Hepatocyte (in vitro differentiated cells): Measurements from ENCODE around the gene TOLLIP. TPM values are rescaled to one million over a fixed set of nuclear protein-coding genes. Genes with fewer than 3 reads are reported as not detected.
"Not testable (repeated sequence)": the region's sequence is repeated elsewhere in the genome, so short reads cannot be mapped to it uniquely, and the experiment has no call there.

Source experiments
- DNase-seq: peaks from one replicate; pipeline ENCODE4 v3.0.0-alpha.2; 2016; ENCODE audit warnings: low spot score
- H2AFZ ChIP-seq: fragments of 200-600 bp; sonication (generic); 2 replicates; pipeline ENCODE4 v1.6.0; 2016; ENCODE audit warnings: antibody characterized with exemption, mild to moderate bottlenecking
- H3K27ac ChIP-seq: fragments of 200-600 bp; sonication (generic); 2 replicates; pipeline ENCODE4 v1.5.1; 2016; ENCODE audit warnings: mild to moderate bottlenecking
- H3K27me3 ChIP-seq: fragments of 200-600 bp; sonication (generic); 2 replicates; pipeline ENCODE4 v1.6.1; 2016
- H3K36me3 ChIP-seq: fragments of 200-600 bp; sonication (generic); replicated peaks from 2 replicates; pipeline ENCODE4 v1.5.1; 2016; ENCODE audit warnings: low read depth; ENCODE audit not compliant: insufficient read depth
- H3K4me1 ChIP-seq: fragments of 200-600 bp; sonication (generic); 2 replicates; pipeline ENCODE4 v1.5.1; 2016; ENCODE audit warnings: mild to moderate bottlenecking, moderate library complexity; ENCODE audit not compliant: insufficient read depth
- H3K4me2 ChIP-seq: fragments of 200-600 bp; sonication (generic); 2 replicates; pipeline ENCODE4 v1.6.0; 2016
- H3K4me3 ChIP-seq: fragments of 200-600 bp; sonication (generic); 2 replicates; pipeline ENCODE4 v1.5.1; 2016; ENCODE audit warnings: mild to moderate bottlenecking
- H3K79me2 ChIP-seq: fragments of 200-600 bp; sonication (generic); 2 replicates; pipeline ENCODE4 v1.6.0; 2017; ENCODE audit warnings: mild to moderate bottlenecking
- H3K9me2 ChIP-seq: fragments of 200-600 bp; sonication (generic); replicated peaks from 2 replicates; pipeline ENCODE4 v1.6.0; 2017; ENCODE audit warnings: mild to moderate bottlenecking; ENCODE audit not compliant: insufficient read depth
- H3K9me3 ChIP-seq: fragments of 200-600 bp; sonication (generic); 2 replicates; pipeline ENCODE4 v1.5.1; 2016; ENCODE audit warnings: low read depth, mild to moderate bottlenecking
- H4K20me1 ChIP-seq: fragments of 200-600 bp; sonication (generic); 2 replicates; pipeline ENCODE4 v1.6.0; 2016; ENCODE audit warnings: mild to moderate bottlenecking; ENCODE audit not compliant: insufficient read depth, poor library complexity, severe bottlenecking
- CTCF ChIP-seq: fragments of 200-600 bp; sonication (generic); IDR thresholded peaks from 2 replicates; pipeline ENCODE4 v1.5.1; 2016; ENCODE audit warnings: antibody characterized with exemption, mild to moderate bottlenecking; ENCODE audit not compliant: poor library complexity
- EZH2 ChIP-seq: fragments of 200-600 bp; sonication (generic); IDR thresholded peaks from 2 replicates; pipeline ENCODE4 v1.6.1; 2016; ENCODE audit warnings: antibody characterized with exemption, mild to moderate bottlenecking, borderline replicate concordance
- EZH2phosphoT487 ChIP-seq: fragments of 200-600 bp; sonication (generic); IDR thresholded peaks from one replicate; pipeline ENCODE4 v1.6.1; 2018; ENCODE audit warnings: antibody characterized with exemption, mild to moderate bottlenecking, low read depth, moderate library complexity; ENCODE audit not compliant: unreplicated experiment, severe bottlenecking
- WGBS: methylation state at CpG from one replicate; pipeline ENCODE4 v1.1.6; 2016; ENCODE audit warnings: low lambda C conversion rate; ENCODE audit errors: missing lambda C conversion rate; 5-methylcytosine and 5-hydroxymethylcytosine counted together
- polyA plus RNA-seq: library from polyadenylated mRNA; unstranded; fragments of >200 nt; fragmentation: Nextera tagmentation; extraction: Ambion mirVana; gene quantifications from 2 replicates; pipeline ENCODE4 v1.2.1, GENCODE V29; 2016
- total RNA-seq: library from RNA; depleted of rRNA; stranded (reverse); fragments of >200 nt; gene quantifications from 2 replicates; pipeline ENCODE4 v1.2.3, GENCODE V29; 2014

TOLLIP gene
- total and polyA plus RNA-seq, 2 experiments from 2014 or later: 33.3 to 80.9 TPM

GRCh38 chr11:1349327-1350041, 40.1 kb upstream of the TOLLIP start:
- TF ChIP-seq EZH2 (no peak), CTCF (no peak), EZH2phosphoT487 (no peak)
- 91% methylated on average over 25 of the region's 29 CpGs for WGBS
- no peak overlapping the region for H3K4me2 ChIP-seq
- no peaks in the 10 kb centered on the region for H3K9me2 ChIP-seq
- no peaks in the 10 kb centered on the region for H3K9me3 ChIP-seq
- no peaks in the 10 kb centered on the region for H3K27me3 ChIP-seq
- no peaks in the 10 kb centered on the region for H3K4me1 ChIP-seq
- no peak overlapping the region for H3K27ac ChIP-seq
- H3K36me3 ChIP-seq: no peaks in the 10 kb centered on the region
- no peaks in the 10 kb centered on the region for H3K79me2 ChIP-seq
- no peak overlapping the region for H3K4me3 ChIP-seq
- no peak for DNase-seq
- no peaks in the 10 kb centered on the region for H4K20me1 ChIP-seq
- no peak overlapping the region for H2AFZ ChIP-seq

GRCh38 chr11:1348796-1349326, 39.4 kb upstream of the TOLLIP start:
- H3K9me2 ChIP-seq: no peaks in the 10 kb centered on the region
- H3K27ac ChIP-seq: no peak overlapping the region
- H2AFZ ChIP-seq: no peak overlapping the region
- no peak overlapping the region for H3K4me3 ChIP-seq
- H3K9me3 ChIP-seq: no peaks in the 10 kb centered on the region
- H3K4me2 ChIP-seq: no peak overlapping the region
- H4K20me1 ChIP-seq: no peaks in the 10 kb centered on the region
- H3K79me2 ChIP-seq: no peaks in the 10 kb centered on the region
- WGBS: 65% methylated on average over 21 of the region's 25 CpGs
- DNase-seq: no peak
- no peaks in the 10 kb centered on the region for H3K27me3 ChIP-seq
- TF ChIP-seq EZH2phosphoT487 (no peak), CTCF (no peak), EZH2 (no peak)
- H3K4me1 ChIP-seq: no peaks in the 10 kb centered on the region
- H3K36me3 ChIP-seq: no peaks in the 10 kb centered on the region

GRCh38 chr11:1348146-1348795, 38.8 kb upstream of the TOLLIP start:
- H3K27me3 ChIP-seq: no peaks in the 10 kb centered on the region
- WGBS: 92% methylated on average over 14 of the region's 14 CpGs
- H3K27ac ChIP-seq: no peak overlapping the region

GRCh38 chr11:1347411-1347999, 38.1 kb upstream of the TOLLIP start:
- not testable (repeated sequence) for H3K4me3 ChIP-seq, H3K27ac ChIP-seq, H3K4me2 ChIP-seq, H3K27me3 ChIP-seq, H3K4me1 ChIP-seq, H4K20me1 ChIP-seq, H3K36me3 ChIP-seq, H3K9me2 ChIP-seq, DNase-seq, H2AFZ ChIP-seq, H3K79me2 ChIP-seq, H3K9me3 ChIP-seq
- 93% methylated on average over 18 of the region's 18 CpGs for whole genome bisulfite sequencing

More at GRCh38 chr11:1348146-1348795, 38.8 kb upstream of the TOLLIP start:
- no peak overlapping the region for H2AFZ ChIP-seq
- H3K4me3 ChIP-seq: no peak overlapping the region
- no peaks in the 10 kb centered on the region for H3K9me3 ChIP-seq
- no peaks in the 10 kb centered on the region for H3K9me2 ChIP-seq
- no peak overlapping the region for H3K4me2 ChIP-seq
- no peaks in the 10 kb centered on the region for H3K36me3 ChIP-seq
- no peaks in the 10 kb centered on the region for H3K79me2 ChIP-seq
- H4K20me1 ChIP-seq: no peaks in the 10 kb centered on the region
- DNase-seq: no peak
- no peaks in the 10 kb centered on the region for H3K4me1 ChIP-seq
- no peak for TF ChIP-seq CTCF
